MM.1S (cell line): ENCODE measurements around the gene CTNS.

ENCODE experiments used
- CTCF ChIP-seq: fragments of 300-600 bp; sonication (generic); IDR thresholded peaks from 2 replicates; pipeline ENCODE4 v1.5.1; 2016; ENCODE audit warnings: antibody characterized with exemption, low read length, mixed read lengths
- EZH2phosphoT487 ChIP-seq: fragments of 300-600 bp; sonication (generic); IDR thresholded peaks from 2 replicates; pipeline ENCODE4 v1.6.1; 2018; ENCODE audit warnings: antibody characterized with exemption, low read length

- TF ChIP-seq EZH2phosphoT487 (no peak), CTCF (no peak)
These were observed 35.9 kb upstream of the CTNS start for GRCh38 chr17:3600529-3601205.
